NB4 (cell line): ENCODE measurements around the gene SV2A.
"Not testable (repeated sequence)": the region's sequence is repeated elsewhere in the genome, so short reads cannot be mapped to it uniquely, and the experiment has no call there.

ENCODE experiments used
- DNase-seq: peaks from one replicate; pipeline ENCODE4 v3.0.0; 2010; ENCODE audit warnings: low read depth
- H3K4me3 ChIP-seq: one replicate; pipeline ENCODE4 v1.5.1; 2011; ENCODE audit warnings: mild to moderate bottlenecking, low read depth, low read length, moderate library complexity
- MYC ChIP-seq: IDR thresholded peaks from 2 replicates; pipeline ENCODE4 v1.6.1; 2011; ENCODE audit warnings: low read depth, low read length
- POLR2A ChIP-seq: IDR thresholded peaks from 2 replicates; pipeline ENCODE4 v1.6.1; 2011; ENCODE audit warnings: mild to moderate bottlenecking; ENCODE audit not compliant: insufficient read length; ENCODE audit errors: extremely low read depth
- TF ChIP-seq, protein P1 (sequence below): IDR thresholded peaks from 2 replicates; pipeline ENCODE4 v1.6.1; 2011; ENCODE audit warnings: low read depth, low read length
- TF ChIP-seq, protein P2 (sequence below): IDR thresholded peaks from one replicate; pipeline ENCODE4 v1.5.1; 2012; ENCODE audit warnings: low read depth, low read length

SV2A gene

GRCh38 chr1:149940427-149940826 is 22.8 kb upstream of the SV2A start:
- TF ChIP-seq MYC (no peak), POLR2A (no peak)
- TF ChIP-seq, protein P1, sequence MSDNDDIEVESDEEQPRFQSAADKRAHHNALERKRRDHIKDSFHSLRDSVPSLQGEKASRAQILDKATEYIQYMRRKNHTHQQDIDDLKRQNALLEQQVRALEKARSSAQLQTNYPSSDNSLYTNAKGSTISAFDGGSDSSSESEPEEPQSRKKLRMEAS: no peak
- TF ChIP-seq, protein P2, sequence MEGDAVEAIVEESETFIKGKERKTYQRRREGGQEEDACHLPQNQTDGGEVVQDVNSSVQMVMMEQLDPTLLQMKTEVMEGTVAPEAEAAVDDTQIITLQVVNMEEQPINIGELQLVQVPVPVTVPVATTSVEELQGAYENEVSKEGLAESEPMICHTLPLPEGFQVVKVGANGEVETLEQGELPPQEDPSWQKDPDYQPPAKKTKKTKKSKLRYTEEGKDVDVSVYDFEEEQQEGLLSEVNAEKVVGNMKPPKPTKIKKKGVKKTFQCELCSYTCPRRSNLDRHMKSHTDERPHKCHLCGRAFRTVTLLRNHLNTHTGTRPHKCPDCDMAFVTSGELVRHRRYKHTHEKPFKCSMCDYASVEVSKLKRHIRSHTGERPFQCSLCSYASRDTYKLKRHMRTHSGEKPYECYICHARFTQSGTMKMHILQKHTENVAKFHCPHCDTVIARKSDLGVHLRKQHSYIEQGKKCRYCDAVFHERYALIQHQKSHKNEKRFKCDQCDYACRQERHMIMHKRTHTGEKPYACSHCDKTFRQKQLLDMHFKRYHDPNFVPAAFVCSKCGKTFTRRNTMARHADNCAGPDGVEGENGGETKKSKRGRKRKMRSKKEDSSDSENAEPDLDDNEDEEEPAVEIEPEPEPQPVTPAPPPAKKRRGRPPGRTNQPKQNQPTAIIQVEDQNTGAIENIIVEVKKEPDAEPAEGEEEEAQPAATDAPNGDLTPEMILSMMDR: no peak
- no peak for DNase-seq
- H3K4me3 ChIP-seq: no peak overlapping the region

DNA sequence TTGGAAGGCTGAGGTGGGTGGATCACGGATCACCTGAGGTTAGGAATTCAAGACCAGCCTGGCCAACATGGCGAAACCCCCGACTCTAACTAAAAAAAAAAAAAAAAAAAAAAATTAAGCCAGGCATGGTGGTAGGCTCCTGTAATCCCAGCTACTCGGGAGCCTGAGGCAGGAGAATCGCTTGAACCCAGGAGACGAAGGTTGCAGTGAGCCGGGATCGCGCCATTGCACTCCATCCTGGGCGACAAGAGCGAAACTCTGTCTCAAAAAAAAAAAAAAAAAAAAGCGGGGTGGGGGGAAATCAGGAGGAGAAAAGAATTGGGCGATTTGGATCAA is 21.0 kb upstream of the SV2A start:
- not testable (repeated sequence) for DNase-seq, H3K4me3 ChIP-seq

DNA sequence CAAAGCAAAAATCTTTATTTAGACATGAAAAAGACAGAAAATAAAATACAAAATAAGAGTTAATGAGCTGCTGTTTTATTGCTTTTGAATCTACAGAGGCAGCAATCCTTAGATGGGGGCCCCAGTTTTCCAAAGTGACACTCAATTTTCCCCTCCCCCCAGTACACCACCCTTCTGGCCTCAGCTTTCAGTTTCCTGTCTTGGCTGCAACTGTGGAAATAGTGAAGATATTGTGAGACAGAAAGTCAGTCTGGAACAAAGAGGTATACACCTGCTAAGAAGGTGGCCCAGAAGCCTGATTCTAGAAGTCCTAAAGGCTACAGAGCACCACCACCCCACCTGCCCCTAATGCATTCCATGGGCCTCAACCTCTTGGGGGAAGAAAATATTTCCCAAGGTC is 20.1 kb upstream of the SV2A start:
- no peak for TF ChIP-seq POLR2A
- TF ChIP-seq, protein P1: no peak
- TF ChIP-seq, protein P2: no peak
- TF ChIP-seq MYC: no peak
- no peak overlapping the region for H3K4me3 ChIP-seq
- peak; percentile 29 for DNase-seq

GRCh38 chr1:149936992-149937705 is 19.5 kb upstream of the SV2A start:
- no peak for DNase-seq
- no peak overlapping the region for H3K4me3 ChIP-seq
- no peak for TF ChIP-seq MYC
- TF ChIP-seq, protein P1: no peak

- no peak within 1 kb of the TSS for H3K4me3 ChIP-seq
- no peak for DNase-seq
- TF ChIP-seq, protein P1: no peak
- TF ChIP-seq MYC: no peak
- TF ChIP-seq, protein P2: no peak
- no peak for TF ChIP-seq POLR2A
Observed at GRCh38 chr1:149936170-149936991, 18.7 kb upstream of the SV2A start, which contains the start of gene MTMR11. Gene MTMR11 (minus strand): TSS chr1:149936879. CDS start chr1:149936647, 232 bp downstream.

- no peak for DNase-seq
- H3K4me3 ChIP-seq: no peak overlapping the region
- TF ChIP-seq, protein P2: no peak
- TF ChIP-seq POLR2A (no peak), MYC (no peak)
- TF ChIP-seq, protein P1: no peak
Observed at GRCh38 chr1:149934356-149934755, 16.7 kb upstream of the SV2A start.
